Liver (tissue), 9 donors: ENCODE results near the gene DHFR. TPM values are rescaled to one million over a fixed set of nuclear protein-coding genes. Genes with fewer than 3 reads are reported as not detected.

Experiments
- DNase-seq: peaks from one replicate; pipeline ENCODE4 v3.0.0-alpha.2; 2017; ENCODE audit warnings: low spot score
- H3K27ac ChIP-seq, 2 donors: one replicate each; pipeline ENCODE4 v1.7.0; 2013; ENCODE audit warnings: inconsistent platforms in 2 of 2, low read length in 2 of 2, control low read depth in 1 of 2, low read depth in 1 of 2, mild to moderate bottlenecking in 1 of 2
- H3K27me3 ChIP-seq, 4 donors: one replicate each; pipeline versions ENCODE4 v1.6.1 to v1.7.0; 2013; ENCODE audit warnings: low read length in 3 of 4, inconsistent platforms in 1 of 4, mild to moderate bottlenecking in 1 of 4, moderate library complexity in 1 of 4; ENCODE audit not compliant: control insufficient read depth in 4 of 4, insufficient read depth in 4 of 4
- H3K36me3 ChIP-seq, 4 donors: one replicate each; pipeline versions ENCODE4 v1.6.1 to v1.7.0; 2013; ENCODE audit warnings: low read length in 3 of 4, mild to moderate bottlenecking in 3 of 4, low read depth in 1 of 4, moderate library complexity in 1 of 4; ENCODE audit not compliant: control insufficient read depth in 4 of 4, insufficient read depth in 3 of 4
- H3K4me1 ChIP-seq, 4 donors: one replicate each; pipeline versions ENCODE4 v1.6.1 to v1.7.0; 2013; ENCODE audit warnings: low read length in 3 of 4, mild to moderate bottlenecking in 3 of 4, moderate library complexity in 1 of 4; ENCODE audit not compliant: control insufficient read depth in 4 of 4, insufficient read depth in 4 of 4
- H3K4me3 ChIP-seq, 3 donors: one replicate each; pipeline versions ENCODE4 v1.6.1 to v1.7.0; 2013; ENCODE audit warnings: low read length in 3 of 3, control low read depth in 1 of 3, low read depth in 1 of 3, mild to moderate bottlenecking in 1 of 3
- H3K9ac ChIP-seq, 2 donors: one replicate each; pipeline ENCODE4 v1.7.0; 2013; ENCODE audit warnings: low read length in 2 of 2, mild to moderate bottlenecking in 2 of 2, moderate library complexity in 2 of 2, control low read depth in 1 of 2, low read depth in 1 of 2
- H3K9me3 ChIP-seq, 4 donors: one replicate each; pipeline versions ENCODE4 v1.6.1 to v1.7.0; 2013; ENCODE audit warnings: low read length in 3 of 4; ENCODE audit not compliant: control insufficient read depth in 4 of 4
- EGR1 ChIP-seq, 2 donors: IDR thresholded peaks; 2 replicates each; pipeline ENCODE4 v1.6.1; 2016 to 2018; ENCODE audit warnings: antibody characterized with exemption in 2 of 2, low read depth in 2 of 2
- FOXA1 ChIP-seq: IDR thresholded peaks from 2 replicates; pipeline ENCODE4 v1.6.1; 2016; ENCODE audit warnings: antibody characterized with exemption
- FOXA2 ChIP-seq: IDR thresholded peaks from 2 replicates; pipeline ENCODE4 v1.6.1; 2016; ENCODE audit warnings: antibody characterized with exemption
- GABPA ChIP-seq, 2 donors: IDR thresholded peaks in 1 of 2; conservative IDR thresholded peaks in 1 of 2; 2 replicates each; pipeline ENCODE4 v1.6.1; 2016; ENCODE audit warnings: antibody characterized with exemption in 2 of 2, mild to moderate bottlenecking in 1 of 2, moderate library complexity in 1 of 2
- HNF4A ChIP-seq, 2 donors: conservative IDR thresholded peaks; 2 replicates each; pipeline ENCODE4 v1.6.1; 2016; ENCODE audit warnings: antibody characterized with exemption in 2 of 2, mild to moderate bottlenecking in 2 of 2
- HNF4G ChIP-seq: IDR thresholded peaks from 2 replicates; pipeline ENCODE4 v1.6.1; 2016; ENCODE audit warnings: antibody characterized with exemption
- JUND ChIP-seq, 2 donors: IDR thresholded peaks; 2 replicates each; pipeline ENCODE4 v1.6.1; 2016; ENCODE audit warnings: antibody characterized with exemption in 2 of 2
- NR2F2 ChIP-seq: IDR thresholded peaks from 2 replicates; pipeline ENCODE4 v1.6.1; 2016; ENCODE audit warnings: antibody characterized with exemption
- RAD21 ChIP-seq, 2 donors: IDR thresholded peaks; 2 replicates each; pipeline ENCODE4 v1.6.1; 2016; ENCODE audit warnings: antibody characterized with exemption in 2 of 2, mild to moderate bottlenecking in 2 of 2
- RXRA ChIP-seq, 2 donors: IDR thresholded peaks; 2 replicates each; pipeline ENCODE4 v1.6.1; 2017 to 2018; ENCODE audit warnings: antibody characterized with exemption in 2 of 2, mild to moderate bottlenecking in 1 of 2
- SP1 ChIP-seq: IDR thresholded peaks from 2 replicates; pipeline ENCODE4 v1.6.1; 2018; ENCODE audit warnings: antibody characterized with exemption, mild to moderate bottlenecking
- TAF1 ChIP-seq: conservative IDR thresholded peaks from 2 replicates; pipeline ENCODE4 v1.6.1; 2016; ENCODE audit warnings: antibody characterized with exemption, mild to moderate bottlenecking
- YY1 ChIP-seq: IDR thresholded peaks from 2 replicates; pipeline ENCODE4 v1.6.1; 2016; ENCODE audit warnings: antibody characterized with exemption, mild to moderate bottlenecking
- WGBS: extraction: QIAGEN DNeasy Blood & Tissue Kit; methylation state at CpG from one replicate; pipeline ENCODE4 v1.1.7; 2013; 5-methylcytosine and 5-hydroxymethylcytosine counted together
- polyA plus RNA-seq, 2 donors: library from polyadenylated mRNA; stranded (reverse) in 1 of 2; unstranded in 1 of 2; fragments of 200-250 nt in 1 of 2; fragments of >200 nt in 1 of 2; fragmentation: Nextera tagmentation in 1 of 2; extraction: Ambion mirVana in 1 of 2; gene quantifications; one replicate each; pipeline versions ENCODE4 v1.2.1 to v1.2.3, GENCODE V29; 2013 to 2015
- total RNA-seq, 2 donors: library from RNA; depleted of rRNA; stranded (reverse); fragments of >200 nt; gene quantifications; one replicate each; pipeline ENCODE4 v1.2.3, GENCODE V29; 2014
- TF ChIP-seq, protein P1 (sequence below): IDR thresholded peaks from 2 replicates; pipeline ENCODE4 v1.6.1; 2016; ENCODE audit warnings: antibody characterized with exemption, mild to moderate bottlenecking
- TF ChIP-seq, protein P2 (sequence below): IDR thresholded peaks from 2 replicates; pipeline ENCODE4 v1.6.1; 2016; ENCODE audit warnings: antibody characterized with exemption
- TF ChIP-seq, protein P3 (sequence below): IDR thresholded peaks from 2 replicates; pipeline ENCODE4 v1.6.1; 2016; ENCODE audit warnings: antibody characterized with exemption
- TF ChIP-seq, protein P4 (sequence below): fragments of 150-350 bp; IDR thresholded peaks from 2 replicates; pipeline ENCODE4 v1.5.1; 2017; ENCODE audit warnings: improper control_type of control experiment, low read depth, low read length; ENCODE audit not compliant: missing input control
- donor health status: healthy.
- donor health status: healthy.
- donor health status: healthy.
- donor health status: healthy.
- donor health status: healthy.

The DHFR gene
- total and polyA plus RNA-seq, 4 donors, result 8.9 to 57.7 (median 13.4) TPM

DNA sequence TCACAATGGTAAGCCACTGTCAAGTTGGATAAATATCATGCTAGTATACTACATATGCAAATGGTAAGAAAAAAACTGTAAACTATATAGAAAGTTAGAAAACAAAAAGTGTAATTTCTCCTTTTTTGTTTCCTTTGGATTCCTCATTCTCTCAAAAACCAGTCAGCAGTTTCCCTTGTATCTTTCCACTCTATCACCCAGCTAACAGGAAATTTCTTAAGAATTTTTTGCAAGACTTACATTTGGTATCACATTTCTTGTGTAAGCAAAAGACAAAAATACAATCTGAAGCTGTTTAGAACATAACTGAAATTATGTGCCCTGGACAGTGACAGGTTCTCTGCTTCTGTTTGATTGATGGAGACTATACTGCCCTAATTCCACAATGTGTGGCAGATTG is 25.5 kb downstream of the DHFR start:
- H3K9me3 ChIP-seq, result no peaks in the 10 kb centered on the region
- H3K9ac ChIP-seq, result no peak overlapping the region
- H3K4me1 ChIP-seq, result peaks cover 2 to 19% (median 10%) of the 10 kb centered on the region in 4 donors
- H3K36me3 ChIP-seq, result peaks cover 0 to 7% (median 0%) of the 10 kb centered on the region in 4 donors
- H3K4me3 ChIP-seq, result no peak overlapping the region
- H3K27me3 ChIP-seq, result no peaks in the 10 kb centered on the region
- DNase-seq, result no peak
- no peak overlapping the region for H3K27ac ChIP-seq
- TF ChIP-seq HNF4G (no peak), YY1 (no peak), RXRA (IDR thresholded peaks at IDR 0.05) (no peak), HNF4A (conservative IDR thresholded peaks at IDR 0.05) (no peak), FOXA1 (no peak), NR2F2 (no peak), FOXA2 (no peak)

DNA sequence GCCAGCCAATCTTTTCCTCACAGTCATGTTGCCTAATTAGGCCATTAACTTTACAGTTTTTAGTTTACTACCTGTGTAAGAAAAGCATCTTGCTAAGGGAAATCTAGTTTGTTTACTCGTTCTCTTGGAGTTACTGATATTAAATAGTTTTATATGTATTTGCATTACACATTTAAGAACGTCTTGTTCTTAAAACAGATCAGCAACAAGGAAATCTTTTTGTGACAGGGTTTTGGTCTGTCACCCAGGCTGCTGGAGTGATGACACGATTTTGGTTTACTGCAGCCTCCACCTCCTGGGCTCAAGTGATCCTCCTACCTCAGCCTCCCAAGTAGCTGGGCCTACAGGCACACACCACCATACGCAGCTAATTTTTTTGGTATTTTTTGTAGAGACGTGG is 29.6 kb downstream of the DHFR start:
- Histone ChIP-seq H3K4me3 (no peak overlapping the region), H3K27ac (no peak overlapping the region), H3K27me3 (no peaks in the 10 kb centered on the region), H3K36me3 (peaks cover 0 to 5% (median 0%) of the 10 kb centered on the region in 4 donors), H3K9me3 (no peaks in the 10 kb centered on the region), H3K9ac (no peak overlapping the region), H3K4me1 (peaks cover 0 to 4% (median 0%) of the 10 kb centered on the region in 4 donors)
- TF ChIP-seq YY1 (no peak), RXRA (IDR thresholded peaks at IDR 0.05) (no peak), HNF4A (conservative IDR thresholded peaks at IDR 0.05) (no peak)
- WGBS, result 88% methylated on average over 5 of the region's 5 CpGs
- DNase-seq, result no peak

DNA sequence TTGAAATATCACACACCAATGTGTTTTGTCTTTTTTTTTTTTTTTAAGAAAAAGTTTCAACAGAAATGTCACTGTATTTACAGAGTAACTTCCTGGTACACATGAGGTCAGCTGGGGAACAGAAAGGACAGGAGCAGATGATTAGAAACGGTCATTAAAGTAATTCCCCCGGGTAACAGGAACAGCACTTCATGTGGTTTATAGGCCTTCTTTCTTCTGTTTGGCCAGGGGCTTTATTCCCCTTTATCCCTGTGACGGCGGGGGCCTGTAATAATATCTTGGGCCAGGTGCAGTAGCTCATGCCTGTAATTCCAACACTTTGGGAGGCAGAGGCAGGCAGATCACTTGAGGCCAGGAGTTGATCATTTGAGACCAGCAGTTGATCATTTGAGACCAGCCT is 30.8 kb downstream of the DHFR start:
- no peak for DNase-seq
- 45% methylated on average over 4 of the region's 4 CpGs for whole genome bisulfite sequencing
- Histone ChIP-seq H3K9me3 (no peaks in the 10 kb centered on the region), H3K27me3 (no peaks in the 10 kb centered on the region), H3K4me1 (peaks cover 0 to 4% (median 0%) of the 10 kb centered on the region in 4 donors), H3K36me3 (no peaks in the 10 kb centered on the region), H3K4me3 (no peak overlapping the region), H3K27ac (peak overlapping the region in 1 of 2 donors; percentile 69), H3K9ac (no peak overlapping the region)
- peak in 1 of 2 donors; percentile 27 for TF ChIP-seq HNF4A (conservative IDR thresholded peaks at IDR 0.05)
- peak; percentile 43 to 51 for TF ChIP-seq RXRA (IDR thresholded peaks at IDR 0.05)
- no peak for TF ChIP-seq HNF4G

DNA sequence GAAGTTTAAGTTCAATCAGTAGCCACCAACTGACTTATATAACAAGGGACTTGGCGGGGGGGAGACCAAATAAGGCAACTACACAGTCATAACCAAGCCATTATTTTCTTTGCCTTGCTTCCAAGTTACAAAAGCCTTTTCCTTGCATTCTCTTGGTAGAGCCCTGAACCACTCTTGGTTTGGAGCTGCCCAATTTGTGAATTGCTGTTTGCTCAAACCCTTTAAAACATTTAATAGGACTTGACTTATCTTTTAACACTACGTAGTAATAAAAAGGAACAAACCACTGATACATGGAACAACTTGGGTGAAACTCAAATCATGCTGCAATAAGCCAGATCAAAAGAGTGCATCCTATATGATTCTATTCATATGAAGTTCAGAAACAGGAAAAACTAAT is 32.0 kb downstream of the DHFR start:
- no peak for DNase-seq
- H3K9ac ChIP-seq, result no peak overlapping the region
- no peak for TF ChIP-seq NR2F2
- TF ChIP-seq, protein P1, sequence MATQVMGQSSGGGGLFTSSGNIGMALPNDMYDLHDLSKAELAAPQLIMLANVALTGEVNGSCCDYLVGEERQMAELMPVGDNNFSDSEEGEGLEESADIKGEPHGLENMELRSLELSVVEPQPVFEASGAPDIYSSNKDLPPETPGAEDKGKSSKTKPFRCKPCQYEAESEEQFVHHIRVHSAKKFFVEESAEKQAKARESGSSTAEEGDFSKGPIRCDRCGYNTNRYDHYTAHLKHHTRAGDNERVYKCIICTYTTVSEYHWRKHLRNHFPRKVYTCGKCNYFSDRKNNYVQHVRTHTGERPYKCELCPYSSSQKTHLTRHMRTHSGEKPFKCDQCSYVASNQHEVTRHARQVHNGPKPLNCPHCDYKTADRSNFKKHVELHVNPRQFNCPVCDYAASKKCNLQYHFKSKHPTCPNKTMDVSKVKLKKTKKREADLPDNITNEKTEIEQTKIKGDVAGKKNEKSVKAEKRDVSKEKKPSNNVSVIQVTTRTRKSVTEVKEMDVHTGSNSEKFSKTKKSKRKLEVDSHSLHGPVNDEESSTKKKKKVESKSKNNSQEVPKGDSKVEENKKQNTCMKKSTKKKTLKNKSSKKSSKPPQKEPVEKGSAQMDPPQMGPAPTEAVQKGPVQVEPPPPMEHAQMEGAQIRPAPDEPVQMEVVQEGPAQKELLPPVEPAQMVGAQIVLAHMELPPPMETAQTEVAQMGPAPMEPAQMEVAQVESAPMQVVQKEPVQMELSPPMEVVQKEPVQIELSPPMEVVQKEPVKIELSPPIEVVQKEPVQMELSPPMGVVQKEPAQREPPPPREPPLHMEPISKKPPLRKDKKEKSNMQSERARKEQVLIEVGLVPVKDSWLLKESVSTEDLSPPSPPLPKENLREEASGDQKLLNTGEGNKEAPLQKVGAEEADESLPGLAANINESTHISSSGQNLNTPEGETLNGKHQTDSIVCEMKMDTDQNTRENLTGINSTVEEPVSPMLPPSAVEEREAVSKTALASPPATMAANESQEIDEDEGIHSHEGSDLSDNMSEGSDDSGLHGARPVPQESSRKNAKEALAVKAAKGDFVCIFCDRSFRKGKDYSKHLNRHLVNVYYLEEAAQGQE, result no peak
- no peak for TF ChIP-seq HNF4A (conservative IDR thresholded peaks at IDR 0.05)
- no peak for TF ChIP-seq GABPA (IDR thresholded peaks at IDR 0.05 in 1 of 2, conservative IDR thresholded peaks at IDR 0.05 in 1 of 2)
- TF ChIP-seq EGR1 (IDR thresholded peaks at IDR 0.05; ENCODE audit: low read depth in 2 of 2), result no peak
- no peak for TF ChIP-seq TAF1
- no peak for TF ChIP-seq RXRA (IDR thresholded peaks at IDR 0.05)
- no peak for TF ChIP-seq FOXA2
- TF ChIP-seq RAD21 (IDR thresholded peaks at IDR 0.05), result no peak
- TF ChIP-seq JUND (IDR thresholded peaks at IDR 0.05), result no peak
- TF ChIP-seq, protein P2, sequence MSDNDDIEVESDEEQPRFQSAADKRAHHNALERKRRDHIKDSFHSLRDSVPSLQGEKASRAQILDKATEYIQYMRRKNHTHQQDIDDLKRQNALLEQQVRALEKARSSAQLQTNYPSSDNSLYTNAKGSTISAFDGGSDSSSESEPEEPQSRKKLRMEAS, result no peak
- no peak for TF ChIP-seq YY1
- TF ChIP-seq FOXA1, result no peak
- no peak for TF ChIP-seq HNF4G
- TF ChIP-seq, protein P3, sequence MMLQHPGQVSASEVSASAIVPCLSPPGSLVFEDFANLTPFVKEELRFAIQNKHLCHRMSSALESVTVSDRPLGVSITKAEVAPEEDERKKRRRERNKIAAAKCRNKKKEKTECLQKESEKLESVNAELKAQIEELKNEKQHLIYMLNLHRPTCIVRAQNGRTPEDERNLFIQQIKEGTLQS, result no peak
- TF ChIP-seq, protein P4, sequence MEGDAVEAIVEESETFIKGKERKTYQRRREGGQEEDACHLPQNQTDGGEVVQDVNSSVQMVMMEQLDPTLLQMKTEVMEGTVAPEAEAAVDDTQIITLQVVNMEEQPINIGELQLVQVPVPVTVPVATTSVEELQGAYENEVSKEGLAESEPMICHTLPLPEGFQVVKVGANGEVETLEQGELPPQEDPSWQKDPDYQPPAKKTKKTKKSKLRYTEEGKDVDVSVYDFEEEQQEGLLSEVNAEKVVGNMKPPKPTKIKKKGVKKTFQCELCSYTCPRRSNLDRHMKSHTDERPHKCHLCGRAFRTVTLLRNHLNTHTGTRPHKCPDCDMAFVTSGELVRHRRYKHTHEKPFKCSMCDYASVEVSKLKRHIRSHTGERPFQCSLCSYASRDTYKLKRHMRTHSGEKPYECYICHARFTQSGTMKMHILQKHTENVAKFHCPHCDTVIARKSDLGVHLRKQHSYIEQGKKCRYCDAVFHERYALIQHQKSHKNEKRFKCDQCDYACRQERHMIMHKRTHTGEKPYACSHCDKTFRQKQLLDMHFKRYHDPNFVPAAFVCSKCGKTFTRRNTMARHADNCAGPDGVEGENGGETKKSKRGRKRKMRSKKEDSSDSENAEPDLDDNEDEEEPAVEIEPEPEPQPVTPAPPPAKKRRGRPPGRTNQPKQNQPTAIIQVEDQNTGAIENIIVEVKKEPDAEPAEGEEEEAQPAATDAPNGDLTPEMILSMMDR, result no peak
- no peak for TF ChIP-seq SP1
- WGBS, result 90% methylated on average over 2 of the region's 2 CpGs
- no peaks in the 10 kb centered on the region for H3K27me3 ChIP-seq
- no peaks in the 10 kb centered on the region for H3K9me3 ChIP-seq
- no peak overlapping the region for H3K4me3 ChIP-seq
- H3K27ac ChIP-seq, result no peak overlapping the region
- no peaks in the 10 kb centered on the region for H3K36me3 ChIP-seq
- H3K4me1 ChIP-seq, result peaks cover 0 to 4% (median 0%) of the 10 kb centered on the region in 4 donors
